H1 (cell line): ENCODE data around the gene KRTAP10-4. TPM values are rescaled to one million over a fixed set of nuclear protein-coding genes. Genes with fewer than 3 reads are reported as not detected.

Experiments
- BACH1 ChIP-seq: IDR thresholded peaks from 2 replicates; pipeline ENCODE4 v1.6.1; 2012; ENCODE audit warnings: low read length, improper control_type of control experiment
- CHD2 ChIP-seq: IDR thresholded peaks from 2 replicates; pipeline ENCODE4 v1.6.1; 2012; ENCODE audit warnings: low read length, improper control_type of control experiment
- CTBP2 ChIP-seq: IDR thresholded peaks from 2 replicates; pipeline ENCODE4 v1.7.0; 2011; ENCODE audit warnings: borderline replicate concordance, mild to moderate bottlenecking, moderate library complexity, mixed read lengths, low read length; ENCODE audit not compliant: insufficient read depth, insufficient read length
- HDAC2 ChIP-seq, 2 experiments: fragments of 300-600 bp in 1 of 2; sonication (generic) in 1 of 2; IDR thresholded peaks; 2 replicates each; pipeline ENCODE4 v1.6.1; 2011 to 2012; ENCODE audit warnings: low read depth in 2 of 2, low read length in 2 of 2, mild to moderate bottlenecking in 2 of 2, moderate library complexity in 2 of 2, borderline replicate concordance in 1 of 2, inconsistent platforms in 1 of 2
- JUN ChIP-seq: IDR thresholded peaks from 2 replicates; pipeline ENCODE4 v1.6.1; 2011; ENCODE audit warnings: low read depth, mild to moderate bottlenecking, improper control_type of control experiment, low read length
- KDM4A ChIP-seq: IDR thresholded peaks from one replicate; pipeline ENCODE4 v1.7.1; 2012; ENCODE audit warnings: low read depth, mild to moderate bottlenecking, moderate library complexity, low read length, inconsistent platforms; ENCODE audit not compliant: severe bottlenecking
- PHF8 ChIP-seq: fragments of 200-600 bp; sonication (generic); conservative IDR thresholded peaks from 2 replicates; pipeline ENCODE4 v1.7.1; 2012; ENCODE audit warnings: low read depth, mild to moderate bottlenecking, inconsistent platforms, low read length, moderate library complexity
- RBBP5 ChIP-seq: IDR thresholded peaks from 2 replicates; pipeline ENCODE4 v1.7.1; 2012; ENCODE audit warnings: low read depth, mild to moderate bottlenecking, inconsistent platforms, low read length, moderate library complexity, borderline replicate concordance
- polyA plus RNA-seq, 7 experiments: library from polyadenylated mRNA; depleted of rRNA in 3 of 7; stranded (reverse) in 5 of 7; unstranded in 2 of 7; fragments of >200 nt in 5 of 7; fragments of 200-250 nt in 2 of 7; gene quantifications; 1 replicate in 5 of 7; 2 replicates in 1 of 7; 4 replicates in 1 of 7; pipeline versions ENCODE4 v1.2.1 to v1.2.3, GENCODE V29; 2011 to 2013; ENCODE audit warnings: missing spikeins in 2 of 7, mixed read lengths in 2 of 7
- total RNA-seq: library from RNA; stranded (reverse); fragmentation: NEBNext Ultra II Directional; extraction: Animal tissue kit (Norgen Biotek cat#: 25700); gene quantifications from 2 replicates; pipeline ENCODE4 v1.2.1, GENCODE V29; 2021
- TF ChIP-seq, protein P1 (sequence below): fragments of 300-600 bp; sonication (generic); IDR thresholded peaks from 2 replicates; pipeline ENCODE4 v1.7.1; 2012; ENCODE audit warnings: low read length, moderate library complexity, mild to moderate bottlenecking, inconsistent platforms; ENCODE audit not compliant: insufficient replicate concordance

KRTAP10-4 gene
- total and polyA plus RNA-seq, 2 of the 8 experiments (the other 6 are each of a cell fraction or from before 2014, with no cell fraction given) = not detected

DNA sequence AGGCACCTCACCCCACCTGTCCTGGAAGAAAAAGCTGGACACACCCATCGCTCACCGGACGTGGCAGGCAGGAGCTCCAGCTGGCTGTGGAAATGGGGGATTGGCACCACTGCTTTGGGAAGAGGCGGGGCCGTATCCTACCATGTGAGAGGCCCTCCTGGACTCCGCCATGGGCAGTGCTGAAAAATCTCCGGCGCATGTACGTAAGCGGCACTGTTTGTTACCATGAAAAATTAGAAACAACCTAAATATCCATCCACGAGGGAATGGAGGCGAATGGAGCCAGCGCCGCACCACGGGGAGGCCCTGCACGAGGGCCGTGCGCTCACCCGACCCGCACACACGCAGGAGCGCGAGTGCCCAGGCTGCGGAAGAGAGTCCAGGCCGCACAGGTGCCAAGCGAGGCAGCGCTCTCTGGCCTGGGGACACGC lies 41.4 kb downstream of the KRTAP10-4 start (continued):
- TF ChIP-seq, protein P1, sequence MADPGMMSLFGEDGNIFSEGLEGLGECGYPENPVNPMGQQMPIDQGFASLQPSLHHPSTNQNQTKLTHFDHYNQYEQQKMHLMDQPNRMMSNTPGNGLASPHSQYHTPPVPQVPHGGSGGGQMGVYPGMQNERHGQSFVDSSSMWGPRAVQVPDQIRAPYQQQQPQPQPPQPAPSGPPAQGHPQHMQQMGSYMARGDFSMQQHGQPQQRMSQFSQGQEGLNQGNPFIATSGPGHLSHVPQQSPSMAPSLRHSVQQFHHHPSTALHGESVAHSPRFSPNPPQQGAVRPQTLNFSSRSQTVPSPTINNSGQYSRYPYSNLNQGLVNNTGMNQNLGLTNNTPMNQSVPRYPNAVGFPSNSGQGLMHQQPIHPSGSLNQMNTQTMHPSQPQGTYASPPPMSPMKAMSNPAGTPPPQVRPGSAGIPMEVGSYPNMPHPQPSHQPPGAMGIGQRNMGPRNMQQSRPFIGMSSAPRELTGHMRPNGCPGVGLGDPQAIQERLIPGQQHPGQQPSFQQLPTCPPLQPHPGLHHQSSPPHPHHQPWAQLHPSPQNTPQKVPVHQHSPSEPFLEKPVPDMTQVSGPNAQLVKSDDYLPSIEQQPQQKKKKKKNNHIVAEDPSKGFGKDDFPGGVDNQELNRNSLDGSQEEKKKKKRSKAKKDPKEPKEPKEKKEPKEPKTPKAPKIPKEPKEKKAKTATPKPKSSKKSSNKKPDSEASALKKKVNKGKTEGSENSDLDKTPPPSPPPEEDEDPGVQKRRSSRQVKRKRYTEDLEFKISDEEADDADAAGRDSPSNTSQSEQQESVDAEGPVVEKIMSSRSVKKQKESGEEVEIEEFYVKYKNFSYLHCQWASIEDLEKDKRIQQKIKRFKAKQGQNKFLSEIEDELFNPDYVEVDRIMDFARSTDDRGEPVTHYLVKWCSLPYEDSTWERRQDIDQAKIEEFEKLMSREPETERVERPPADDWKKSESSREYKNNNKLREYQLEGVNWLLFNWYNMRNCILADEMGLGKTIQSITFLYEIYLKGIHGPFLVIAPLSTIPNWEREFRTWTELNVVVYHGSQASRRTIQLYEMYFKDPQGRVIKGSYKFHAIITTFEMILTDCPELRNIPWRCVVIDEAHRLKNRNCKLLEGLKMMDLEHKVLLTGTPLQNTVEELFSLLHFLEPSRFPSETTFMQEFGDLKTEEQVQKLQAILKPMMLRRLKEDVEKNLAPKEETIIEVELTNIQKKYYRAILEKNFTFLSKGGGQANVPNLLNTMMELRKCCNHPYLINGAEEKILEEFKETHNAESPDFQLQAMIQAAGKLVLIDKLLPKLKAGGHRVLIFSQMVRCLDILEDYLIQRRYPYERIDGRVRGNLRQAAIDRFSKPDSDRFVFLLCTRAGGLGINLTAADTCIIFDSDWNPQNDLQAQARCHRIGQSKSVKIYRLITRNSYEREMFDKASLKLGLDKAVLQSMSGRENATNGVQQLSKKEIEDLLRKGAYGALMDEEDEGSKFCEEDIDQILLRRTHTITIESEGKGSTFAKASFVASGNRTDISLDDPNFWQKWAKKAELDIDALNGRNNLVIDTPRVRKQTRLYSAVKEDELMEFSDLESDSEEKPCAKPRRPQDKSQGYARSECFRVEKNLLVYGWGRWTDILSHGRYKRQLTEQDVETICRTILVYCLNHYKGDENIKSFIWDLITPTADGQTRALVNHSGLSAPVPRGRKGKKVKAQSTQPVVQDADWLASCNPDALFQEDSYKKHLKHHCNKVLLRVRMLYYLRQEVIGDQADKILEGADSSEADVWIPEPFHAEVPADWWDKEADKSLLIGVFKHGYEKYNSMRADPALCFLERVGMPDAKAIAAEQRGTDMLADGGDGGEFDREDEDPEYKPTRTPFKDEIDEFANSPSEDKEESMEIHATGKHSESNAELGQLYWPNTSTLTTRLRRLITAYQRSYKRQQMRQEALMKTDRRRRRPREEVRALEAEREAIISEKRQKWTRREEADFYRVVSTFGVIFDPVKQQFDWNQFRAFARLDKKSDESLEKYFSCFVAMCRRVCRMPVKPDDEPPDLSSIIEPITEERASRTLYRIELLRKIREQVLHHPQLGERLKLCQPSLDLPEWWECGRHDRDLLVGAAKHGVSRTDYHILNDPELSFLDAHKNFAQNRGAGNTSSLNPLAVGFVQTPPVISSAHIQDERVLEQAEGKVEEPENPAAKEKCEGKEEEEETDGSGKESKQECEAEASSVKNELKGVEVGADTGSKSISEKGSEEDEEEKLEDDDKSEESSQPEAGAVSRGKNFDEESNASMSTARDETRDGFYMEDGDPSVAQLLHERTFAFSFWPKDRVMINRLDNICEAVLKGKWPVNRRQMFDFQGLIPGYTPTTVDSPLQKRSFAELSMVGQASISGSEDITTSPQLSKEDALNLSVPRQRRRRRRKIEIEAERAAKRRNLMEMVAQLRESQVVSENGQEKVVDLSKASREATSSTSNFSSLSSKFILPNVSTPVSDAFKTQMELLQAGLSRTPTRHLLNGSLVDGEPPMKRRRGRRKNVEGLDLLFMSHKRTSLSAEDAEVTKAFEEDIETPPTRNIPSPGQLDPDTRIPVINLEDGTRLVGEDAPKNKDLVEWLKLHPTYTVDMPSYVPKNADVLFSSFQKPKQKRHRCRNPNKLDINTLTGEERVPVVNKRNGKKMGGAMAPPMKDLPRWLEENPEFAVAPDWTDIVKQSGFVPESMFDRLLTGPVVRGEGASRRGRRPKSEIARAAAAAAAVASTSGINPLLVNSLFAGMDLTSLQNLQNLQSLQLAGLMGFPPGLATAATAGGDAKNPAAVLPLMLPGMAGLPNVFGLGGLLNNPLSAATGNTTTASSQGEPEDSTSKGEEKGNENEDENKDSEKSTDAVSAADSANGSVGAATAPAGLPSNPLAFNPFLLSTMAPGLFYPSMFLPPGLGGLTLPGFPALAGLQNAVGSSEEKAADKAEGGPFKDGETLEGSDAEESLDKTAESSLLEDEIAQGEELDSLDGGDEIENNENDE = no peak
- TF ChIP-seq PHF8 (no peak), BACH1 (no peak), CHD2 (no peak), KDM4A (no peak), JUN (no peak), CTBP2 (no peak), HDAC2 (IDR thresholded peaks at IDR 0.05; ENCODE audit: borderline replicate concordance in 1 of 2, low read depth in 2 of 2, low read length in 2 of 2) (no peak), RBBP5 (no peak)
